H1 (cell line): Measurements from ENCODE around the gene NAT8L. TPM values are rescaled to one million over a fixed set of nuclear protein-coding genes. Genes with fewer than 3 reads are reported as not detected.

Experiments used
- BRCA1 ChIP-seq: IDR thresholded peaks from 2 replicates; pipeline ENCODE4 v1.6.1; 2012; ENCODE audit warnings: low read depth, low read length, improper control_type of control experiment
- FOSL1 ChIP-seq: IDR thresholded peaks from 2 replicates; pipeline ENCODE4 v1.6.1; 2011; ENCODE audit warnings: mild to moderate bottlenecking, low read depth, low read length, moderate library complexity; ENCODE audit not compliant: insufficient read depth
- HDAC2 ChIP-seq, 2 experiments: fragments of 300-600 bp in 1 of 2; sonication (generic) in 1 of 2; IDR thresholded peaks; 2 replicates each; pipeline ENCODE4 v1.6.1; 2011 to 2012; ENCODE audit warnings: low read depth in 2 of 2, low read length in 2 of 2, mild to moderate bottlenecking in 2 of 2, moderate library complexity in 2 of 2, borderline replicate concordance in 1 of 2, inconsistent platforms in 1 of 2
- KDM5A ChIP-seq: fragments of 200-600 bp; IDR thresholded peaks from 2 replicates; pipeline ENCODE4 v1.7.1; 2012; ENCODE audit warnings: mild to moderate bottlenecking, low read length, inconsistent platforms, mixed read lengths
- NRF1 ChIP-seq: IDR thresholded peaks from 2 replicates; pipeline ENCODE4 v1.6.1; 2011; ENCODE audit warnings: mild to moderate bottlenecking, low read depth, low read length, improper control_type of control experiment
- POLR2AphosphoS5 ChIP-seq: IDR thresholded peaks from 2 replicates; pipeline ENCODE4 v1.6.1; 2011; ENCODE audit warnings: low read depth, low read length
- POU5F1 ChIP-seq: IDR thresholded peaks from 2 replicates; pipeline ENCODE4 v1.6.1; 2011; ENCODE audit warnings: low read depth, mild to moderate bottlenecking, low read length, moderate library complexity
- RFX5 ChIP-seq: IDR thresholded peaks from 2 replicates; pipeline ENCODE4 v1.6.1; 2011; ENCODE audit warnings: low read depth, low read length, improper control_type of control experiment, borderline replicate concordance
- SAP30 ChIP-seq: fragments of 300-600 bp; sonication (generic); IDR thresholded peaks from 2 replicates; pipeline ENCODE4 v1.7.1; 2012; ENCODE audit warnings: low read length, moderate library complexity, mild to moderate bottlenecking, inconsistent platforms; ENCODE audit not compliant: insufficient read depth, insufficient replicate concordance
- SIN3A ChIP-seq, 2 experiments: IDR thresholded peaks in 1 of 2; conservative IDR thresholded peaks in 1 of 2; 2 replicates each; pipeline ENCODE4 v1.6.1; 2011 to 2012; ENCODE audit warnings: low read length in 2 of 2, improper control_type of control experiment in 1 of 2, low read depth in 1 of 2, mild to moderate bottlenecking in 1 of 2
- SP4 ChIP-seq: IDR thresholded peaks from 2 replicates; pipeline ENCODE4 v1.6.1; 2012; ENCODE audit warnings: low read length, inconsistent platforms
- SRF ChIP-seq: IDR thresholded peaks from 2 replicates; pipeline ENCODE4 v1.6.1; 2011; ENCODE audit warnings: mild to moderate bottlenecking, low read depth, low read length, moderate library complexity
- TAF1 ChIP-seq: IDR thresholded peaks from 2 replicates; pipeline ENCODE4 v1.6.1; 2011; ENCODE audit warnings: mild to moderate bottlenecking, low read depth, low read length
- polyA plus RNA-seq, 7 experiments: library from polyadenylated mRNA; depleted of rRNA in 3 of 7; stranded (reverse) in 5 of 7; unstranded in 2 of 7; fragments of >200 nt in 5 of 7; fragments of 200-250 nt in 2 of 7; gene quantifications; 1 replicate in 5 of 7; 2 replicates in 1 of 7; 4 replicates in 1 of 7; pipeline versions ENCODE4 v1.2.1 to v1.2.3, GENCODE V29; 2011 to 2013; ENCODE audit warnings: missing spikeins in 2 of 7, mixed read lengths in 2 of 7
- total RNA-seq: library from RNA; stranded (reverse); fragmentation: NEBNext Ultra II Directional; extraction: Animal tissue kit (Norgen Biotek cat#: 25700); gene quantifications from 2 replicates; pipeline ENCODE4 v1.2.1, GENCODE V29; 2021
- TF ChIP-seq, protein P1 (sequence below), 3 experiments: IDR thresholded peaks; 1 replicate in 2 of 3; 2 replicates in 1 of 3; pipeline versions ENCODE4 v1.5.1 to v1.6.1; 2011; ENCODE audit warnings: low read length in 3 of 3, mild to moderate bottlenecking in 3 of 3, inconsistent platforms in 2 of 3, low read depth in 1 of 3, moderate library complexity in 1 of 3; ENCODE audit not compliant: insufficient read depth in 1 of 3; ENCODE audit errors: control extremely low read depth in 1 of 3
- TF ChIP-seq, protein P2 (sequence below): IDR thresholded peaks from 2 replicates; pipeline ENCODE4 v1.6.1; 2011; ENCODE audit warnings: low read depth, mild to moderate bottlenecking, low read length; ENCODE audit not compliant: insufficient read depth

The NAT8L gene
- total and polyA plus RNA-seq, 2 of the 8 experiments (the other 6 are each of a cell fraction or from before 2014, with no cell fraction given): 10.8 TPM

DNA sequence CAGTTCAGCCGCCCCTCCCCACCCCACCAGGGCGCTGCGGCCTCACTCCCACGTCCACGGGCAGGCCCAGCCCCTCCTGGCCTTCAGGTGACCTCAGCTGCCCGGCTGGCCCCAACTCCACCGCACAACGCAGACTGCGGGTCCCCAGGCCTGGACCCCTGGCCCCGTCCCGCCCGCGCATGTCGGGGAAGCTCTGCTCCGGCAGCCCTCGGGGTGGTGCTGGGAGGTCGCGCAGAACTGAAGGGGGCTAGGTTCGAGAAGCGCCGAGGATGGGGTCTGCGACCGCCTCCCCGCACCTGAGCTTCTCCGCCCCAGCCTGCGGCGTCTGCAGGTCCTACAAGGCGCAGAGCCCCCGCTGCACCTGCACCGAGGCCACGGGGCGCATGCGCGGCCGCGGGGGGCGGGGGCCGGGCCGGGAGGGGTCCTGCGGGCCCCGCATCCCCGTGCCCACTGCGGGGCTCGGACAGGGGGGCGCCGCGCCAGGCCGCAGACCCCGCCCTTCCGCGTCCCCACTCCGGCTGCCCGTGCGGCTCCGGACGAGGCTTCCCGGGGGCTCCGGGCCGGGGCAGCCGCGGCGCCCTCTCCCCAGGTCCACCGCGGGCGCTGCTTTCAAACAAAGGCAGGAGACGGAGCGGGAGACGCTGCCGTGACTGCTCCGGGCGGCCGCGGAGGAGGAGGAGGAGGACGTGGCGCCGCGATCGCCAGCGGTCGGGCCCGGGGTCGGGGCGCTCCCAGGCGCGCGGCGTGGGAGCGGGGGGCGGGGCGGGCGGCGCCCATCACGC, 672 bp upstream of the NAT8L start (continued):
- TF ChIP-seq, protein P1, sequence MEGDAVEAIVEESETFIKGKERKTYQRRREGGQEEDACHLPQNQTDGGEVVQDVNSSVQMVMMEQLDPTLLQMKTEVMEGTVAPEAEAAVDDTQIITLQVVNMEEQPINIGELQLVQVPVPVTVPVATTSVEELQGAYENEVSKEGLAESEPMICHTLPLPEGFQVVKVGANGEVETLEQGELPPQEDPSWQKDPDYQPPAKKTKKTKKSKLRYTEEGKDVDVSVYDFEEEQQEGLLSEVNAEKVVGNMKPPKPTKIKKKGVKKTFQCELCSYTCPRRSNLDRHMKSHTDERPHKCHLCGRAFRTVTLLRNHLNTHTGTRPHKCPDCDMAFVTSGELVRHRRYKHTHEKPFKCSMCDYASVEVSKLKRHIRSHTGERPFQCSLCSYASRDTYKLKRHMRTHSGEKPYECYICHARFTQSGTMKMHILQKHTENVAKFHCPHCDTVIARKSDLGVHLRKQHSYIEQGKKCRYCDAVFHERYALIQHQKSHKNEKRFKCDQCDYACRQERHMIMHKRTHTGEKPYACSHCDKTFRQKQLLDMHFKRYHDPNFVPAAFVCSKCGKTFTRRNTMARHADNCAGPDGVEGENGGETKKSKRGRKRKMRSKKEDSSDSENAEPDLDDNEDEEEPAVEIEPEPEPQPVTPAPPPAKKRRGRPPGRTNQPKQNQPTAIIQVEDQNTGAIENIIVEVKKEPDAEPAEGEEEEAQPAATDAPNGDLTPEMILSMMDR (IDR thresholded peaks at IDR 0.05; ENCODE audit: control extremely low read depth in 1 of 3, insufficient read depth in 1 of 3, low read depth in 1 of 3, low read length in 3 of 3): no peak
- TF ChIP-seq FOSL1: no peak
- no peak for TF ChIP-seq POU5F1
- TF ChIP-seq BRCA1: no peak
- TF ChIP-seq, protein P2, sequence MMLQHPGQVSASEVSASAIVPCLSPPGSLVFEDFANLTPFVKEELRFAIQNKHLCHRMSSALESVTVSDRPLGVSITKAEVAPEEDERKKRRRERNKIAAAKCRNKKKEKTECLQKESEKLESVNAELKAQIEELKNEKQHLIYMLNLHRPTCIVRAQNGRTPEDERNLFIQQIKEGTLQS: no peak
- no peak for TF ChIP-seq KDM5A
- TF ChIP-seq POLR2AphosphoS5: no peak
- no peak for TF ChIP-seq RFX5
- no peak for TF ChIP-seq SRF
- no peak for TF ChIP-seq HDAC2 (IDR thresholded peaks at IDR 0.05; ENCODE audit: borderline replicate concordance in 1 of 2, low read depth in 2 of 2, low read length in 2 of 2)
- no peak for TF ChIP-seq SIN3A (conservative IDR thresholded peaks at IDR 0.05 in 1 of 2, IDR thresholded peaks at IDR 0.05 in 1 of 2; ENCODE audit: low read depth in 1 of 2, low read length in 2 of 2)
- peak; percentile 51 for TF ChIP-seq NRF1
- no peak for TF ChIP-seq SAP30
- no peak for TF ChIP-seq SP4
- no peak for TF ChIP-seq TAF1
